VCaP (cell line): ENCODE results near the gene MUC4.
"Not testable (repeated sequence)": the region's sequence is repeated elsewhere in the genome, so short reads cannot be mapped to it uniquely, and the experiment has no call there.

ENCODE experiments used
- H3K27ac ChIP-seq: fragments of 450-650 bp; 2 replicates; pipeline ENCODE4 v1.5.1; 2017
- TF ChIP-seq, protein P1 (sequence below): fragments of 450-650 bp; conservative IDR thresholded peaks from 2 replicates; pipeline ENCODE4 v1.5.1; 2017; ENCODE audit warnings: mild to moderate bottlenecking, moderate library complexity

The MUC4 gene

DNA sequence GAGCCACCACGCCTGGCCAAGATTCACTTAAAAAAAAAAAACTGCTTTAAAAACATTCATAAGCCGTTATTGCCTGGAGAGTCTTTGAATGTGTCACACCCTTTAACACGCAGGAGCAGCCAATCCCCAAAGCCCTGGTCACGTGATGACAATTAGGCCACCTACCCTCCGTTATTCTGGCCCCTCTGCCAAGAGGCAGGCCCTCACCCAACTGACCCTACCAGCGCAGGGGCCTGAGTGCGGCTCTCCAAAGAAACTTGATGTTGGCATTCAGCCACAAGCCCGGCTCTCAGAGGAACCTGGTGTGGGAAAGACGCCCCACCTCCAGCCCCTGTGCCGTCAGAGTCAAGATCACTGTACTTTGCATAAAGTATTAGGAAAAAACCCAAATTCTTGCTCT is 11.6 kb upstream of the MUC4 start:
- TF ChIP-seq, protein P1, sequence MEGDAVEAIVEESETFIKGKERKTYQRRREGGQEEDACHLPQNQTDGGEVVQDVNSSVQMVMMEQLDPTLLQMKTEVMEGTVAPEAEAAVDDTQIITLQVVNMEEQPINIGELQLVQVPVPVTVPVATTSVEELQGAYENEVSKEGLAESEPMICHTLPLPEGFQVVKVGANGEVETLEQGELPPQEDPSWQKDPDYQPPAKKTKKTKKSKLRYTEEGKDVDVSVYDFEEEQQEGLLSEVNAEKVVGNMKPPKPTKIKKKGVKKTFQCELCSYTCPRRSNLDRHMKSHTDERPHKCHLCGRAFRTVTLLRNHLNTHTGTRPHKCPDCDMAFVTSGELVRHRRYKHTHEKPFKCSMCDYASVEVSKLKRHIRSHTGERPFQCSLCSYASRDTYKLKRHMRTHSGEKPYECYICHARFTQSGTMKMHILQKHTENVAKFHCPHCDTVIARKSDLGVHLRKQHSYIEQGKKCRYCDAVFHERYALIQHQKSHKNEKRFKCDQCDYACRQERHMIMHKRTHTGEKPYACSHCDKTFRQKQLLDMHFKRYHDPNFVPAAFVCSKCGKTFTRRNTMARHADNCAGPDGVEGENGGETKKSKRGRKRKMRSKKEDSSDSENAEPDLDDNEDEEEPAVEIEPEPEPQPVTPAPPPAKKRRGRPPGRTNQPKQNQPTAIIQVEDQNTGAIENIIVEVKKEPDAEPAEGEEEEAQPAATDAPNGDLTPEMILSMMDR: no peak
- no peak overlapping the region for H3K27ac ChIP-seq

DNA sequence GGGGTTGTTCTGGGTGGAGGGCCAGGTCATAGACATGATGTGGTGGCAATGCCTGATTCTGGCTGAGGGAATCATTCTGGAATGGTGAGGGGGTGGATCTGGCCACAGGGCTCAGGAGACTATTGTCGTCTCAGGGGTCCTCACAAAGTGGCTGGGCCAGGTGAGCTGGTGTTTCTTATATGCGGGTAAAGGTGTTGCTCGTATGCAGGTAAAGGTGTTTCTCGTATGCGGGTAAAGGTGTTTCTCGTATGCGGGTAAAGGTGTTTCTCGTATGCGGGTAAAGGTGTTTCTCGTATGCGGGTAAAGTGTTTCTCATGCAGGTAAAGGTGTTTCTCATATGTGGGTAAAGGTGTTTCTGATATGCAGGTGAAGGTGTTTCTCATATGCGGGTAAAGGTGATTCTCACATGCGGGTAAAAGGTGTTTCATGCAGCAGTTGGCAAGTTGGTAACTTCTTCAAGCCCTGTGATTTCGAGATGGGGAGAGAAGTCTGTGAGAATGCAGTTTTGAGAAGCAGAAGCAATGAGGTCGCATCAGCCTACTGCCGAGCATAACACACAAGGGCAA is 10.5 kb upstream of the MUC4 start:
- TF ChIP-seq, protein P1: no peak

DNA sequence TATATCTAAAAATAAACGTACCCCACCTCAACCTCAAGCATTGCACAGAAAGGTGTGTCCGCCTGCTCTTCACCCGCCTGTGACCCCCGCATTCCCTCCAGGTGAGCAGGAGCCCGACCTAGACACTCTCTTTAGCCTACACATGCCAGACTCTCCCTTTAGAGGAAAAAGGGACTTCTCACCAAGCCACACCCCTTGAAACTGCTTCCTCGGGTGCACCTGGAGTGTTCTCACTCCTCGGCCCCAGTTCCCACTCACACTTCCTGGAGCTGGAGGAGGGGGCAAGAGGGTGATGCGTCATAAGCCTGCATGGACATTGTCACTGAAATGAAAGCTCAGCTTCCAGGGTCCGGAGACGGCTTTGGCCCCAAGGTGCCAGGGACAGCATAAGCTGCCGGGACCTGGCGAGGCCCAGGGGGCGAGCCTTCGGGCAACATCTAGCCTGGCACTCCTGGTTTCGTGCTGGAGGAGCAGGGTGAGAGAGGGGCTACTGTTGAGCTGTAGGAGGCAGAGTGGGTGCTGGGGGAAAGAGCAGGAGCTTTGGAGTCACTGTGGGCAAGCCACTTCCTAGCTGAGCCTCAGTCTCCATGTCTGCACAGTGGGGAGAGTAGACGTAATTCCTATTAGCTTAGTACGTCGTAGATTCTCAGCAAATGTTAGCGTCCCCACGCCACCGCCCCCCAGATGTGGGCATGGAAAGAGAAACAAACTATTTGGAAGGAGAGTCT is 9.8 kb upstream of the MUC4 start:
- TF ChIP-seq, protein P1: no peak
- H3K27ac ChIP-seq: no peak overlapping the region

More for the DNA sequence above, 10.5 kb upstream of the MUC4 start:
- no peak overlapping the region for H3K27ac ChIP-seq

DNA sequence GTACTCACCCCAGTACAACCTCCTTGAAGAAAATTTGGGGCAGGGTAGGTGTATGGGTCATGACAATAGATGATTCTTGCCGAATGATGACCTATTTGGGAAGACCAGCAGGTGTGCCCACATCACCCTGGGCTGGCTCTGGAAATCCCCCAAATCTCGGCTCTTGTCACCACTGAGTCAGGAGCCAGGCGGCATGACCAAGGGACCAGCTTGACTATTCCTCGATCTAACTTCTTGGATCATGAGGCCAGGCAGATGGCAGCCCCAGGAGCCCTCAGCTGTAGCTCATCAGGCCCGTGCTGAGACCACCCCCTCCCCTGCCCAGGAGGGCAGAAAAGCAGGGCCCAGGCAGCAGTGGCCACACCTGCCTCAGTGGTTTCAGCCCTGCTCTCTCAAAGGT is 9.2 kb upstream of the MUC4 start:
- TF ChIP-seq, protein P1: no peak
- no peak overlapping the region for H3K27ac ChIP-seq

DNA sequence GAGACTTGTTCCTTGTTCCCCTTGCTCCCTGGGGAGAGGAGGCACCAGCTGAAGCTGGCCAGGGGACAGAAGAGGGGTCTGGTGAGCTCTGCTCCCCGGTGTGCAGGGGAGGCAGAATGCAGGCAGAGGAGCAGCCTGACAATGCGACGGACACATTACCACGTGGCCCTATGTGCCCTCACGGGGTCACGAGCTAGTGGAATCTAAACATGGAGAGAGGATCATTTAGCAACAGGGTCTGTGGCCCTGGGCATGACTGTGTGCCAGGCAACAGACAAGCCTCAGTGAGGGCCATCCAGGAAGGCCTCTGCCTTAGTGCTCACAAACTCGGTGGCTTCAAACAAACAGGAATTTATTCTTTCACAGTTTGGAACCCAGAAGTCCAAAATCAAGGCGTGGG is 8.5 kb upstream of the MUC4 start:
- H3K27ac ChIP-seq: no peak overlapping the region
- TF ChIP-seq, protein P1: no peak

DNA sequence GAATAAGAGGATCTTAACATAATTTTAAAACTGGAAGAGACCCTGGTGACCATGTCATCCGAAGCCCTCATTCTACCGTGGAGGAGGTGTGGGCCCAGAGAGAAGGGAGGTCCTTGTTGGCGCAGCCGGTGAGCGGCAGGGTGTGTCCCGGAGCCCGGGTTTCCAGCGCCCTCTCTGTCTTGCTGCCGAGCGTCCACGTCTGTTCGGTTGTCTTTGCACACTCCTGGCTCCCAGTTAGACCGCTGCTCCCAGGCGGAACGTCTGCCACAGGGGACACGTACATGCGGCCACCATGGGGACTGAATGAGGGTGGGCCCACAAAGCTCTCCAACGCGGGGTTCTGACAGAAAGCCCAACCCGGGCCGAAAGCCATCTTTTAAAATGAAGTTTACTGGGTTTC is 6.6 kb upstream of the MUC4 start:
- TF ChIP-seq, protein P1: no peak
- no peak overlapping the region for H3K27ac ChIP-seq

DNA sequence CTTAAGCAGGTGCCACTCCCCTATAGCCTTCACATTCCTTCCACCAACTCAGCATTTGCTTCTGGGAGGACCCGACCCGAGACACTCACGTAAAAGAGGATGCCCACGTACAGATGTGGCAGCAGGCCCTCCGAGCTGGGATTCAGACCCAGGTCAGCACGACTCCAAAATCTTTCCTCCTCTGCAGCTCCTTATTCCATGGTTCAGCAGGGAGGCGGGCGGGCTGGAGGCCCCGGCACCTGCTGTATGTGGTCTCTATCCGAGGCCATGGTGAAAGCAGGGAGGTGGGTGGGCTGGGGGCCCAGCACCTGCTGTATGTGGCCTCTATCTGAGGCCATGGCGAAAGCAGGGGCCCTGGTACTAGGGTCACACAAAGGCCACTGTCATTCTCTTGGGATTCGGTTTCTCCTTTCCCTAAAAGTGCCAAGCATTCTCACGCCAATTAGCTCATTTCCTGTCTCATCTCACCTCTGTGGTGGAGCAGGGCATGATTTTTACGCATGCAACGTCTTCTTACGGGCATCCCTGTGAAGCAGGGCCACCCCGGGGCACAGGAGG is 5.9 kb upstream of the MUC4 start:
- no peak overlapping the region for H3K27ac ChIP-seq
- TF ChIP-seq, protein P1: no peak

DNA sequence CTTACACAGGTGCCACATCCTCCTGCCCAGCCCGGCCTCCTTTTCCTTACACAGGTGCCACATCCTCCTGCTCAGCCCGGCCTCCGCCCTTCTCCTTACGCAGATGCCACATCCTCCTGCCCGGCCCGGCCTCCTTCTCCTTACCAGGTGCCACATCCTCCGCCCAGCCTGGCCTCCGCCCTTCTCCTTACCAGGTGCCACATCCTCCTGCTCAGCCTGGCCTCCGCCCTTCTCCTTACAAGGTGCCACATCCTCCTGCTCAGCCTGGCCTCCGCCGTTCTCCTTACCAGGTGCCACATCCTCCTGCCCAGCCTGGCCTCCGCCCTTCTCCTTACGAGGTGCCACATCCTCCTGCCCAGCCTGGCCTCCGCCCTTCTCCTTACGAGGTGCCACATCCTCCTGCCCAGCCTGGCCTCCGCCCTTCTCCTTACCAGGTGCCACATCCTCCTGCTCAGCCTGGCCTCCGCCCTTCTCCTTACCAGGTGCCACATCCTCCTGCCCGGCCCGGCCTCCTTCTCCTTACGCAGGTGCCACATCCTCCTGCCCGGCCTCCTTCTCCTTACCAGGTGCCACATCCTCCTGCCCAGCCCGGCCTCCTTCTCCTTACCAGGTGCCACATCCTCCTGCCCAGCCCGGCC is 4.7 kb upstream of the MUC4 start:
- H3K27ac ChIP-seq: not testable (repeated sequence)
